Aorta (tissue), 5 donors: Measurements from ENCODE around the gene VAMP2. TPM values are rescaled to one million over a fixed set of nuclear protein-coding genes. Genes with fewer than 3 reads are reported as not detected.

ENCODE experiments used
- ATAC-seq: fragments of 200-7000 bp; cut with Tn5 transposase; one replicate; pipeline ENCODE4 v1.9.1; 2022; ENCODE audit warnings: moderate library complexity; ENCODE audit not compliant: low FRiP score
- DNase-seq, 2 donors: peaks; one replicate each; pipeline ENCODE4 v3.0.0-alpha.2; 2020
- H3K27ac ChIP-seq, 2 donors: one replicate each; pipeline ENCODE4 v1.5.1; 2013; ENCODE audit warnings: low read length in 2 of 2, mild to moderate bottlenecking in 2 of 2, moderate library complexity in 2 of 2, control low read depth in 1 of 2, inconsistent platforms in 1 of 2, low read depth in 1 of 2
- H3K27me3 ChIP-seq, 2 donors: one replicate each; pipeline ENCODE4 v1.6.1; 2013; ENCODE audit warnings: control low read depth in 1 of 2, low read length in 1 of 2, mild to moderate bottlenecking in 1 of 2, moderate library complexity in 1 of 2; ENCODE audit not compliant: insufficient read depth in 2 of 2, control insufficient read depth in 1 of 2
- H3K36me3 ChIP-seq, 2 donors: one replicate each; pipeline ENCODE4 v1.6.1; 2013; ENCODE audit warnings: control low read depth in 1 of 2, low read length in 1 of 2, mild to moderate bottlenecking in 1 of 2; ENCODE audit not compliant: insufficient read depth in 2 of 2, control insufficient read depth in 1 of 2
- H3K4me1 ChIP-seq, 2 donors: one replicate each; pipeline ENCODE4 v1.6.1; 2013; ENCODE audit warnings: low read length in 2 of 2, control low read depth in 1 of 2, mild to moderate bottlenecking in 1 of 2, moderate library complexity in 1 of 2; ENCODE audit not compliant: insufficient read depth in 2 of 2, control insufficient read depth in 1 of 2
- H3K4me3 ChIP-seq, 2 donors: one replicate each; pipeline ENCODE4 v1.5.1; 2013; ENCODE audit warnings: low read length in 2 of 2, control low read depth in 1 of 2, mild to moderate bottlenecking in 1 of 2
- H3K9me3 ChIP-seq: one replicate; pipeline ENCODE4 v1.6.1; 2013; ENCODE audit warnings: mild to moderate bottlenecking, low read length; ENCODE audit not compliant: control insufficient read depth
- WGBS, 2 donors: extraction: QIAGEN DNeasy Blood & Tissue Kit; methylation state at CpG; one replicate each; pipeline ENCODE4 v1.1.7; 2013; 5-methylcytosine and 5-hydroxymethylcytosine counted together
- intact Hi-C, 2 donors: fragments of 100-400 bp; cut with DNase I; formaldehyde crosslinking; loops; one replicate each; pipeline versions ENCODE4 v1.14.2 to v1.15.0; 2022
- polyA plus RNA-seq, 2 donors: library from polyadenylated mRNA; stranded (reverse); fragments of 200-250 nt; gene quantifications; one replicate each; pipeline ENCODE4 v1.2.3, GENCODE V29; 2013
- total RNA-seq, 2 donors: library from RNA; stranded (reverse); fragmentation: NEBNext Ultra II Directional; extraction: Animal tissue kit (Norgen Biotek cat#: 25700); gene quantifications; one replicate each; pipeline ENCODE4 v1.2.1, GENCODE V29; 2021
- donor health status: healthy with polysubstance abuse.
- donor health status: Bipolar disorder and iron deficiency.
- donor health status: DM: no; HTN: no; CAD: no.
- donor health status: DM: no; HTN: no; CAD: no.
- donor health status: DM: yes; HTN: yes; CAD: no.

VAMP2 gene
- total and polyA plus RNA-seq, 4 donors, result 59.7 to 105 (median 77.1) TPM

DNA sequence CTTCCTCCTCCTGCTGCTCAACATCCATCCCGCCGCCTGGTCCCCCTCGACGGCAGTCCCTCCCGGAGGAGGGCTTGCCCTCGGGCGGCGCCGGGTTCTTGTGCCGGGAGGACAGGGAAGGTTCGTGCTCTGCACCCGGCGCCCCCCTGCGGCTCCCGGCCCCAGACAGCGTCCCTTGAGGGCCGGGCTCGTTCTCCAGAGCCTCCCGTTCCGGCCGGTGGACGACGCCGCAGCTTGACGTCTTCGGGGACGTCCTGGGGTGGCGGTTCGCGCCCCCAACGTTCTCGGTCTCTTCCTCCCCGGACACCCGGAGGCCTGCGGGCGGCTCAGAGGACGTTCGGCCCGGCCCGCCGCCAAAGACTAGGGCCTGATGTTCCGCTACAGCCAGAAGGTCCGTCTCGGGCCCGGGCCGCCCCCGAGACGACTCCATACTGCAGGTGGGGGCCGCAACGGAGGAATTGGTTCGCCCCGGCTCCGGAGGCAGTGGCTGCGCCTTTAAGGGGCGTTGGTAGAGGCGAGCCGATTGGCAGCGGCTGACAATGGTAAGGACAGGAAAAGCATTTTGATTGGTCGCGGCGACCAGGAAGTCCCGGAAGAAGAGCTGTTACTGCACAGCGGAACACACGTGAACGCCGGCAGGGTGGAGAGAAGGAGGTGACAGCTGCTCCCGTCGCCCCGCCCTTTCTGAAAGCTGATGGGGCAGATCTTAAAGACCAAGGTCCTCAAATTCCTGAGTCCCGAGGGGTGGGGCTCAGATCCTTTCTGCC lies 27.1 kb upstream of the VAMP2 start, which contains the start of gene BORCS6:
TSS of gene BORCS6 (minus strand) at position 470 of the 767 bp plus-strand sequence. CDS start at position 430, 40 bp downstream.
- no peaks in the 10 kb centered on the region for H3K27me3 ChIP-seq
- intact Hi-C loops, result no loop called here
- H3K36me3 ChIP-seq, result no peaks in the 10 kb centered on the region
- H3K4me1 ChIP-seq, result no peaks in the 10 kb centered on the region
- H3K9me3 ChIP-seq, result no peaks in the 10 kb centered on the region
- ATAC-seq (peak; percentile 81), DNase-seq (peak; percentile 98 to 99)
- H3K4me3 ChIP-seq, result peak within 1 kb of the TSS; percentile 73 to 77
- peak within 1 kb of the TSS; percentile 51 to 93 for H3K27ac ChIP-seq
- WGBS, 2 donors, result 1% methylated on average over 70 of the region's 70 CpGs

DNA sequence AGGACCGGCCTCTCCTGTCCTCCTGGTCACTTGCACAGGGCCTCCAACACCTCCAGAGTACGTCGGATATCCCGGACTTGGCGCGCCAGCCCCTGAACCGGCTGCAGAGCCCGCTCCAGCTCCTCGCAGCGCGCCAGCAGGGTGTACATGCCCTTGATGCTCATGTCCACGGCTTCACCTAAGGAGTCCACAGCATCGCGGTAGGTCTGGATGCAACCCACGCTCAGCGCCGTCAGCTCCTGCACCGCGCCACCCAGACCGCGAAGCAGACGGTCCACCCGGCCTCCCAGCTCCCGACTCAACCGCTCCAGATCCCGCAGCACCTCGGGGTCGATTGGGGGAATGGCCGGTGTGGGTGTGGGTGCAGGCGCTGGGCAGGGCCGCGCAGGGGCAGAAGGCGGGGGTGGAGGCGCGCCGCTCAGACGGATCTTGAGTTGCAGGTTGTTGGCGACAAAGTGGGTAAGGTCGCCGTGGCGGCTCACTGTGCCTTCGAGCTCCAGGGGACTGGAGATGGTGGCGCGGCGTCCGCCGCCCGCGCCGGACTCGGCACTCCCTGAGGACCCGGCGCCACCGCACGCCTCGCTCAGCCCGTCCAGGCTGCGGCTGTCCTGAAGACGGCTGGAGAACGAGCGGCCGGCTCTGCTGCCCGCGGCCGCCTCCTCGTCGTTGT lies 26.4 kb upstream of the VAMP2 start:
- no peaks in the 10 kb centered on the region for H3K4me1 ChIP-seq
- peak overlapping the region; percentile 51 to 93 for H3K27ac ChIP-seq
- H3K36me3 ChIP-seq, result no peaks in the 10 kb centered on the region
- H3K27me3 ChIP-seq, result no peaks in the 10 kb centered on the region
- WGBS, 2 donors, result 3% methylated on average over 51 to 67 of the region's 67 CpGs
- DNase-seq (peak in 1 of 2 donors; percentile 62), ATAC-seq (no peak)
- H3K9me3 ChIP-seq, result no peaks in the 10 kb centered on the region
- intact Hi-C loops, result no loop called here
- peak overlapping the region; percentile 73 to 77 for H3K4me3 ChIP-seq

DNA sequence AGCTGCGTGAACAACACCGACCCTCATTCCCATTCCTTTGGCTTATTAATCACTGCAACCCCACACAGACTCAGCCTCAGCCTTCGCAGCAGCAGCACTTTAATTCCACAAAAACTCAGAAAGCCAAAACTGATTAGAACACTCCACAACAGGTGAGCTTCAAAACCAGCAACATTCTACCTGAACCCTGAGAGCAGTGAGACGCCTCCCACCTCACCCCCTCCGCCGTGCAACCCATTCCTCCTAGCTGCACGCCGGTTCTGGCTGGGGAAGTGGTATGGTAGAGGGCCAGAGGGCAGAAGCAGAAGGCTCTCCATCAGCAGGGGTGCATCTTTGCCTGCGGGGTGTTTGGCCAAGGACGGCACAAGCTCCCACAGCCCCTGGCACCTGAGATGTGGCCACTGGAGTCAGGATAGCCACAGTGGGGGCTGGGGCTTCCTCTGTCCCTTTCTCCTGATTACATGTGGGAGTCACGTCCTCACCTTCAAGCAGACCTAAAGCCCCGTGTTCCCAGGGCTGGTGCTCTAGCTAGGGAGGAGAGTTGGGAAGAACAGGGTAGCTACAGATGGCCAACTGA lies 25.6 kb upstream of the VAMP2 start:
- peak overlapping the region in 1 of 2 donors; percentile 58 for H3K27ac ChIP-seq
- H3K4me3 ChIP-seq, result peak overlapping the region in 1 of 2 donors; percentile 73
- WGBS, 2 donors, result 24 to 30% methylated on average over 12 of the region's 12 CpGs
- no peaks in the 10 kb centered on the region for H3K4me1 ChIP-seq
- H3K27me3 ChIP-seq, result no peaks in the 10 kb centered on the region
- DNase-seq (peak in 1 of 2 donors; percentile 56), ATAC-seq (no peak)
- intact Hi-C loops, result no loop called here
- H3K9me3 ChIP-seq, result no peaks in the 10 kb centered on the region
- no peaks in the 10 kb centered on the region for H3K36me3 ChIP-seq

DNA sequence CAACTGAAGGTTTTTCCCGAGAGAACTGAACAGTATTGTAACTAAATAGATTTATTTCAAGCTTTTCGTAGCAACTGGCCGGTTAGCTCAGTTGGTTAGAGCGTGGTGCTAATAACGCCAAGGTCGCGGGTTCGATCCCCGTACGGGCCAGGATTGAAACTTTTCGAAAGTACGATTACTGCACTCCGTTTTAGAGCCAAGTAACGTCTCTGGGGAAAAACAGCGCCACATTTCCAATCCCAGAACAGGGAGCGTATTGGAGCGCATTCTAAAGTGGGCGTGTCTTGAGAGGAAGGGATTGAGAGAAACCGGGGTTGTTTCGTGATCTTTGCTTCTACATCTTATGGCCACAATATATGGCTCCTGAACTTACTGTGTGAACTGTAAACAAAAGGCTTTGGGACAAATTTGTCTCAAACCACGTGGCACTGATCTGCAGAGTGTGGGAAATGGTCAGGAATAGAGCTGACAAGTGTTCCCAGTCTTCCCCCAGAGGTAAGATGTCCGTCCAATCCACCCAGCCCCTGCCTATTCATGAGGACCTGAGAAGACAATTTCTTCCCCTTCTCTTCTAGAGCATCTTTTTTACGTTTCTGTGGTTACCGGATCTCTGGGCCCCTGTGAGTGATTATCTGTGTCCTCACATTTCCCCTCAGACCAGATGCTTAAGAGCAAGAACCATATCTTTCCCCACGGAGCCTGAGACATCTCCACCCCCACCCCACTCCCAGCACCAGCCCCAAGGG lies 24.9 kb upstream of the VAMP2 start:
- Histone ChIP-seq H3K36me3 (no peaks in the 10 kb centered on the region), H3K27ac (peak overlapping the region in 1 of 2 donors; percentile 90), H3K27me3 (no peaks in the 10 kb centered on the region), H3K9me3 (no peaks in the 10 kb centered on the region), H3K4me3 (no peak overlapping the region), H3K4me1 (no peaks in the 10 kb centered on the region)
- intact Hi-C loops, result loop anchor here (1.0 to 2.0 kb wide), 5 partner anchors 15 to 69 kb away; partner anchors contain the start of genes ALOXE3 (in 1 of the 2), CTC1 (in 1 of the 2) and PFAS (in 1 of the 2)
- WGBS, 2 donors, result 1% methylated on average over 25 of the region's 25 CpGs
- DNase-seq (peak; percentile 92 to 96), ATAC-seq (peak; percentile 85)

DNA sequence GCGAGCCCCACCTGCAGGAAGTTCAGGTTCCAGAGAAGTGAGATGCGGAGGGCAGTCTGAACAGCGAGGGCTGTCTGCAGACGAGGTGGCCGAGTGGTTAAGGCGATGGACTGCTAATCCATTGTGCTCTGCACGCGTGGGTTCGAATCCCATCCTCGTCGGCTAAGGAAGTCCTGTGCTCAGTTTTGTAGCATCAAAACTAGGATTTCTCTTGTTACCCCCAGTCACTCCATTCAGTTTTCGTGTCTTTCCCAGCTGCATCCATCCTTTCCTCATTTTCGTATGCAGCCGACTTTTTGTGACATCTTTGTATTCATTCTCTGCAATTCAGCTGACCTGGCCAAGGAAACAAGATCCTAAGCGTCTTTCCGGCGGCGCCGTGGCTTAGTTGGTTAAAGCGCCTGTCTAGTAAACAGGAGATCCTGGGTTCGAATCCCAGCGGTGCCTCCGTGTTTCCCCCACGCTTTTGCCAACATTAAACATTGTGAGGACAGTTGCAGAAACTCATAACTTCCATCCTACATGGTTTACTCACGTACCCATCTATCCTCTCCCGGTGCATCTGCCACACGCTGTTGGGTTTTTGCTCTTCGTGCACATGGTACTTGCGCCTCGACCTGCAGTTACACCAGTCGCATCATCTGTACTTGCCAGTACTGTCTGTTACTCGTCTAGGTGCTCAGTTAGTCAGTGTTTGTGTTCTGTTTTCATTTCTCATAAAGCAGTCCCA lies 24.2 kb upstream of the VAMP2 start:
- DNase-seq (peak; percentile 93 to 95), ATAC-seq (peak; percentile 89)
- no peaks in the 10 kb centered on the region for H3K36me3 ChIP-seq
- H3K9me3 ChIP-seq, result no peaks in the 10 kb centered on the region
- peak overlapping the region in 1 of 2 donors; percentile 90 for H3K27ac ChIP-seq
- WGBS, 2 donors, result 0 to 1% methylated on average over 32 of the region's 32 CpGs
- H3K4me1 ChIP-seq, result no peaks in the 10 kb centered on the region
- no peaks in the 10 kb centered on the region for H3K27me3 ChIP-seq
- H3K4me3 ChIP-seq, result peak overlapping the region in 1 of 2 donors; percentile 53
- intact Hi-C loops, result loop anchor here (1.0 to 2.0 kb wide), 6 partner anchors 14 to 68 kb away; partner anchors contain the start of genes ALOXE3 (in 1 of the 2), CTC1 (in 1 of the 2) and PFAS (in 1 of the 2)

DNA sequence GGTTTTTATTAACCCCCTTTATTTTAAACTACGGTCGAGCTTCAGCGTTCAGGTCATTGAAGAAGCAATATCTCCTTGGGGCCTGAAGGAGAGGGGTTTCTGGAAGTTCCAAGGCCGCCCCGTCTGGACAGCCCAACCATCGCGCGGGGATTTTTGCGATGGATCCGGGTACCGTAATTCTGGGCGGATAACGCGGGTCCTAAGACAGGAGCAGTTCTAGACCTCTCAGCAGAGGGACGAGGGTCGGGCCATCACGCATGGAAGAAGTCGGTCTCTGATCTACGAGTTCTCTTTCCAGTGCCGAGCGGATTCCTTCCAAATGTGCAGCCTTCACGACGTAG lies 23.7 kb upstream of the VAMP2 start:
- intact Hi-C loops, result loop anchor here (1.0 to 2.0 kb wide), 4 partner anchors 14 to 68 kb away; partner anchors contain the start of genes ALOXE3 (in 1 of the 2), CTC1 (in 1 of the 2) and PFAS (in 1 of the 2)
- Histone ChIP-seq H3K36me3 (no peaks in the 10 kb centered on the region), H3K27ac (peak overlapping the region; percentile 14 to 90), H3K27me3 (no peaks in the 10 kb centered on the region), H3K4me1 (no peaks in the 10 kb centered on the region), H3K4me3 (peak overlapping the region; percentile 44 to 53), H3K9me3 (no peaks in the 10 kb centered on the region)
- 0% methylated on average over 23 of the region's 23 CpGs for WGBS, 2 donors
- ATAC-seq, result no peak
- DNase-seq, result no peak

DNA sequence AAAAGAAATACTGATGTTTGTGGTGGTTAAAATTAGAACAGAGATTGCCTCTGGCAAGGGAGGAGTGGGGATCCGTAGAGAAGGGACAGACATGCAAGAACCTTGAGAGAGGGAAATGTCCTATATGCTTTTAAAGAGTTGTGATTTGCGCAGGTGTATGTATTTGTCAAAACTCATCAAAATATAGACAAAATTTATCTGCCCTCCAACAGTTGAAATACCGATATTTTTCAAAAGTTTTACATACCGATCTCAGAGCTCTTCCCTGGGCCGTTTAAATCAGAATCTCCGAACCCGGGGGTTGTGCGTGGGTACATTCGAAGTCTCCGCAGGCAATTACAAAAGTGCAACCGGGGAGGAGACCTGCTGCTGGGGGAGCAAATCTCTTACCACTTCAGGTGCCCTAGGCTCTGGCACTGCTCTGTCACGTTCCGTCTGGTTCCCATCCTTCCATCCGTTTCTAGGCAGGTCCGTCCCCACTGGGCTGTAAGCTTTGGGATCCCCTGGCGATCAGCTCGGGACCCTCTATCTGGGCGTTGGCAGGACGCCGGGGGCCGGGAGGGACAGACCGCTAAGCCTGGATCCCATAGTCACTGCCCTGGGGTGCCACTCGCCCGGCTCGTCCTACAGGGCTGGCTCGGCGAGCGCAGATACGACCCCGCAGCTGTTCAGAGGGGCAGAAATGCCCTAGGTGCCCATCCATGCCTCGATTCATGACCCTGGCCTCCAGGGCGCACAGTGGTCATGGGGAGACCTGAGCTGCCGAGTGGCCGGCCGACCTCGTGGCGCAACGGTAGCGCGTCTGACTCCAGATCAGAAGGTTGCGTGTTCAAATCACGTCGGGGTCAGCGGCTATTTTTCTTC lies 23.1 kb upstream of the VAMP2 start:
- DNase-seq (peak; percentile 91 to 97), ATAC-seq (peak; percentile 85)
- intact Hi-C loops, result loop anchor here (1.0 to 2.0 kb wide), 4 partner anchors 13 to 67 kb away; partner anchors contain the start of genes ALOXE3 (in 1 of the 2), CTC1 (in 1 of the 2) and PFAS (in 1 of the 2)
- Histone ChIP-seq H3K36me3 (no peaks in the 10 kb centered on the region), H3K27me3 (no peaks in the 10 kb centered on the region), H3K4me3 (peak overlapping the region; percentile 53 to 55), H3K4me1 (no peaks in the 10 kb centered on the region), H3K9me3 (no peaks in the 10 kb centered on the region), H3K27ac (peak overlapping the region in 1 of 2 donors; percentile 69)
- WGBS, 2 donors, result 0% methylated on average over 44 of the region's 44 CpGs
